Measurements from ENCODE around the gene ANK2. TPM values are rescaled to one million over a fixed set of nuclear protein-coding genes. Genes with fewer than 3 reads are reported as not detected.

ANK2 gene
- total RNA-seq, 6 donors from 2014 or later = 4.2 to 23.3 (median 8.5) TPM

- ATAC-seq (ENCODE audit: low FRiP score in 2 of 2) (no peak), DNase-seq (no peak)
- TF ChIP-seq POLR2AphosphoS5 (IDR thresholded peaks at IDR 0.05) (no peak), CTCF (IDR thresholded peaks at IDR 0.05) (no peak), POLR2A (IDR thresholded peaks at IDR 0.05) (no peak), EP300 (IDR thresholded peaks at IDR 0.05) (no peak)
- WGBS, 2 donors = 75 to 82% methylated on average over 5 of the region's 5 CpGs
- Histone ChIP-seq H3K9me3 (no peaks in the 10 kb centered on the region), H3K27ac (no peak overlapping the region), H3K27me3 (no peaks in the 10 kb centered on the region), H3K36me3 (no peaks in the 10 kb centered on the region), H3K4me1 (no peaks in the 10 kb centered on the region), H3K4me3 (no peak overlapping the region)
Observed at GRCh38 chr4:113248320-113248719, 198.9 kb downstream of the ANK2 start.

- no peak for DNase-seq
- Histone ChIP-seq H3K36me3 (no peaks in the 10 kb centered on the region), H3K27ac (no peak overlapping the region), H3K4me1 (no peaks in the 10 kb centered on the region), H3K9me3 (no peaks in the 10 kb centered on the region), H3K27me3 (no peaks in the 10 kb centered on the region), H3K4me3 (no peak overlapping the region)
- 86 to 93% methylated on average over 6 of the region's 6 CpGs for WGBS, 2 donors
- no peak for TF ChIP-seq POLR2A (IDR thresholded peaks at IDR 0.05)
- no peak for ATAC-seq (ENCODE audit: low FRiP score in 2 of 2)
Observed at GRCh38 chr4:113255628-113256027, 206.2 kb downstream of the ANK2 start.

GRCh38 chr4:113256946-113257345, 207.5 kb downstream of the ANK2 start:
- no peak overlapping the region for H3K27ac ChIP-seq
- TF ChIP-seq POLR2AphosphoS5 (IDR thresholded peaks at IDR 0.05) (no peak), POLR2A (IDR thresholded peaks at IDR 0.05) (no peak), EP300 (IDR thresholded peaks at IDR 0.05) (no peak), CTCF (IDR thresholded peaks at IDR 0.05) (no peak)
- no peaks in the 10 kb centered on the region for H3K36me3 ChIP-seq
- WGBS, 2 donors = 80 to 86% methylated on average over 5 of the region's 5 CpGs
- no peaks in the 10 kb centered on the region for H3K9me3 ChIP-seq
- H3K4me1 ChIP-seq = no peaks in the 10 kb centered on the region
- DNase-seq (no peak), ATAC-seq (ENCODE audit: low FRiP score in 2 of 2) (no peak)
- H3K4me3 ChIP-seq = no peak overlapping the region
- H3K27me3 ChIP-seq = no peaks in the 10 kb centered on the region

GRCh38 chr4:113260688-113261087, 211.2 kb downstream of the ANK2 start:
- no peaks in the 10 kb centered on the region for H3K9me3 ChIP-seq
- ATAC-seq (ENCODE audit: low FRiP score in 2 of 2) (no peak), DNase-seq (no peak)
- no peaks in the 10 kb centered on the region for H3K4me1 ChIP-seq
- 93 to 94% methylated on average over 4 of the region's 4 CpGs for WGBS, 2 donors
- no peak for TF ChIP-seq EP300 (IDR thresholded peaks at IDR 0.05)
- TF ChIP-seq POLR2AphosphoS5 (IDR thresholded peaks at IDR 0.05) = no peak
- no peak for TF ChIP-seq POLR2A (IDR thresholded peaks at IDR 0.05)
- TF ChIP-seq CTCF (IDR thresholded peaks at IDR 0.05) = no peak
- no peak overlapping the region for H3K27ac ChIP-seq
- no peak overlapping the region for H3K4me3 ChIP-seq
- no peaks in the 10 kb centered on the region for H3K27me3 ChIP-seq
- no peaks in the 10 kb centered on the region for H3K36me3 ChIP-seq

- Histone ChIP-seq H3K36me3 (no peaks in the 10 kb centered on the region), H3K4me1 (no peaks in the 10 kb centered on the region), H3K4me3 (no peak overlapping the region), H3K27ac (no peak overlapping the region), H3K27me3 (no peaks in the 10 kb centered on the region), H3K9me3 (no peaks in the 10 kb centered on the region)
- WGBS, 2 donors = 55 to 63% methylated on average over 1 of the region's 1 CpG
- ATAC-seq (ENCODE audit: low FRiP score in 2 of 2) = no peak
- DNase-seq = no peak
- TF ChIP-seq POLR2AphosphoS5 (IDR thresholded peaks at IDR 0.05) = no peak
- TF ChIP-seq POLR2A (IDR thresholded peaks at IDR 0.05) = no peak
- TF ChIP-seq CTCF (IDR thresholded peaks at IDR 0.05) = no peak
- no peak for TF ChIP-seq EP300 (IDR thresholded peaks at IDR 0.05)
Observed at GRCh38 chr4:113263274-113263673, 213.8 kb downstream of the ANK2 start.

All from upper lobe of left lung (tissue), 6 donors.